GM12865 (cell line): ENCODE measurements around the gene CFAP54.

ENCODE experiments used
- DNase-seq: peaks from one replicate; pipeline ENCODE4 v3.0.0; 2010; ENCODE audit warnings: low read depth
- H3K4me3 ChIP-seq: 2 replicates; pipeline ENCODE4 v1.5.1; 2011; ENCODE audit warnings: mild to moderate bottlenecking, low read depth, low read length, control low read depth
- CTCF ChIP-seq: IDR thresholded peaks from 2 replicates; pipeline ENCODE4 v1.5.1; 2011; ENCODE audit warnings: low read length, control low read depth, low read depth, inconsistent platforms; ENCODE audit not compliant: insufficient read depth; ENCODE audit errors: missing control alignments

CFAP54 gene

GRCh38 chr12:96502949-96503532, 13.7 kb downstream of the CFAP54 start:
- peak overlapping the region; percentile 42 for H3K4me3 ChIP-seq
- no peak for DNase-seq
- TF ChIP-seq CTCF: no peak

DNA sequence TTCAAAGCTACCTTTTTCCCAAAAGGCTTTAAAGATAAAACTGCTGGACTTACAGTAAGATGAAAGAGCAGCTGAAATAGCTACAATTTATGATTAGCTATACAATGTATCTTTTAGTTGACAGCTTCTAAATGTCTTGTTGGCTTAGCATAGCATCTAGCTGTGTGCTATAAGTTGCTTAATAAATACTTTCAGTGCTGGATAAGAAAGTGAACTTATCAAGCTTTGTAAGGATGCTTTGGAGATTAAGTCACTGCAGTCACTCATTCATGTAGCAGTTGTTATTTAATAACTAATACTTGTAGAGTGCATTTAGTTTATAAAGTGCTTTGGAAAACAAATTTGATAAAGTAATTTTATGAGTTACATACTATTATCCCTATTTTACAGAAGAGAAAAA, 14.6 kb downstream of the CFAP54 start:
- no peak for DNase-seq
- peak overlapping the region; percentile 27 for H3K4me3 ChIP-seq
- no peak for TF ChIP-seq CTCF

DNA sequence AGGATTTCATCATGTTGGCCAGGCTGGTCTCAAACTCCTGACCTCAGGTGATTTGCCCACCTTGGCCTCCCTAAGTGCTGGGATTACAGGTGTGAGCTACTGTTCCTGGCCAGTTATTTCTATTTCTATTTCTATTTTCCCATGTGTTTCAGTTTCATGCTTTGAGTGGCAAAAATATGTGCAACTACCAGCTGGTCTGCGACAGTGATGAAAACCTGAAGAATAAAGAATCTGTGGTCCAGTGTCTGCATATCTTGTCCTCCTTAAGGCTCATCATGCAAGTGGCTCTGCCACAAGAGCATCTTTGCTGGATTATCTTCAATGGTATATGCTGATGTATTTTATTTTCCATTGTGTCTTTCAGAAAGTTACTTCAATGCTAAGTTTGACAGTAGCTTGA, 17.4 kb downstream of the CFAP54 start:
- no peak for DNase-seq
- H3K4me3 ChIP-seq: no peak overlapping the region
- no peak for TF ChIP-seq CTCF

DNA sequence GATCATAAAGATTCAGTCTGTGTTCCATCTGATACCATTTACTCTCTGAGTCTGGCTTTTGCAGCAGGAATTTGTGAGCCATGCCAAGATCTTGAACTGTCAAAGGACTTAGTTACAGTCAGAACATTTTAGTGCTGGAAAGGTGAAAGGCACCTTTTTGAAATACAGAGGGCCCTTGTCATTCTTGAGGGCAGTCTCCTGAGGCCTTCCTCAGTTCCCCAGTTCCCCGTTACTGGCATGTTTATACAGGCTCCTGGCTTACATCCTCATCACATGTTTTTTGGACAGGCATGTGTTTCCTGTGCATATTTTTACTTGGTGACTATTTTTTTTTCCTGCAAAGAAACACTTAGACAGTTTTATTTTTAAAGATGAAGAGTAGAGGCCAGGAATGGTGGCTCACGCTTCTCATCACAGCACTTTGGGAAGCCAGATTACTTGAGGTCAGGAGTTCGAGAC, 21.0 kb downstream of the CFAP54 start:
- no peak for DNase-seq
- H3K4me3 ChIP-seq: no peak overlapping the region
- no peak for TF ChIP-seq CTCF

DNA sequence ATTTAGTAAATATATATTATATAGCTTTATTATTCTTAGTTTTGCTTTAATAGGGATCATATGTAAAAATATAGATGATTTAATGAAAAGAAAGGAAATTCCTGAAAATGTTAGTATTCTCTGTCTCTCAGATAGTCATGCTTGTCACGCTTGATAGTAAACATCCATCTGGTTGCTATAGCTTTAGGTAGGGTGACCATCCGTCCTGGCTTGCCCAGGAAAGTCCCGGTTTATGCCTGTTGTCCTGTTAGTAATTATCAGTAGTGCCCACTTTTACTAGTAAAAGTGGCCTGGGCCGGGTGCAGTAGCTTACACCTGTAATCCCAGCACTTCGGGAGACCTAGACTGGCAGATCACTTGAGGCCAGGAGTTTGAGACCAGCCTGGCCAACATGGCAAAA, 23.8 kb downstream of the CFAP54 start:
- TF ChIP-seq CTCF: no peak
- no peak for DNase-seq
- H3K4me3 ChIP-seq: no peak overlapping the region

DNA sequence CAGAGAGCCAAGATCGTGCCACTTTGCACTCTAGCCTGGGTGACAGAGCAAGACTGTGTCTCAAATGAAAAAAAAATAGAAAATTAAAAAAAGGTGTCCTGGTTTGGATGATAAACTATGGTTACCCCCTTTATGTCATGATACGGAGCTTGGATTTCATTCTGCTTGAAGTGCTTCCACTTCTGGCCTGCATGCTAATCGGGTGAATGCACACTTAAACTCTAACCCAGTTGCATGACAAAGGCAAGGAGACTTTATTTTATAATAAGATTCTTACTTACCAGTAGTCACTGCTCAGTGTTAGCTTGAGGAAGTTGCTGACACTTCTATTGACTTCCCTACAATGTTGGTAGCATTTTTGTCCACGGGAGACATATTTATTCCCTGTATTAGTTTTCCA, 24.3 kb downstream of the CFAP54 start:
- H3K4me3 ChIP-seq: no peak overlapping the region
- no peak for DNase-seq
- TF ChIP-seq CTCF: no peak

GRCh38 chr12:96514328-96514727, 25.0 kb downstream of the CFAP54 start:
- peak; percentile 84 for DNase-seq

More at GRCh38 chr12:96514328-96514727, 25.0 kb downstream of the CFAP54 start:
- no peak for TF ChIP-seq CTCF
- no peak overlapping the region for H3K4me3 ChIP-seq
